H9 (cell line): ENCODE measurements around the gene NPAS1. TPM values are rescaled to one million over a fixed set of nuclear protein-coding genes. Genes with fewer than 3 reads are reported as not detected.

Experiments used
- DNase-seq: peaks from one replicate; pipeline ENCODE4 v3.0.0-alpha.2; 2017
- H2AFZ ChIP-seq: one replicate; pipeline ENCODE4 v1.6.1; 2013; ENCODE audit warnings: mild to moderate bottlenecking, low read length, control low read depth, moderate library complexity
- H2AK5ac ChIP-seq: 2 replicates; pipeline ENCODE4 v1.6.1; 2013; ENCODE audit warnings: low read length, control low read depth, mixed read lengths; ENCODE audit not compliant: insufficient read length
- H2BK120ac ChIP-seq: one replicate; pipeline ENCODE4 v1.6.1; 2013; ENCODE audit warnings: low read depth, mild to moderate bottlenecking, low read length, control low read depth, inconsistent platforms; ENCODE audit not compliant: poor library complexity, severe bottlenecking
- H2BK12ac ChIP-seq: 2 replicates; pipeline ENCODE4 v1.6.1; 2013; ENCODE audit warnings: low read length, control low read depth, mixed read lengths, low read depth; ENCODE audit not compliant: insufficient read length
- H2BK15ac ChIP-seq: 2 replicates; pipeline ENCODE4 v1.6.1; 2013; ENCODE audit warnings: low read depth, low read length, control low read depth
- H2BK20ac ChIP-seq: one replicate; pipeline ENCODE4 v1.6.1; 2013; ENCODE audit warnings: low read depth, mild to moderate bottlenecking, low read length, control low read depth, inconsistent platforms; ENCODE audit not compliant: poor library complexity, severe bottlenecking
- H2BK5ac ChIP-seq: 2 replicates; pipeline ENCODE4 v1.6.1; 2013; ENCODE audit warnings: low read length, control low read depth, mixed read lengths; ENCODE audit not compliant: insufficient read length
- H3K14ac ChIP-seq: 2 replicates; pipeline ENCODE4 v1.6.1; 2013; ENCODE audit warnings: low read length, control low read depth; ENCODE audit not compliant: insufficient read depth
- H3K18ac ChIP-seq: 2 replicates; pipeline ENCODE4 v1.6.1; 2013; ENCODE audit warnings: low read depth, mild to moderate bottlenecking, mixed read lengths, low read length, control low read depth; ENCODE audit not compliant: insufficient read length
- H3K23ac ChIP-seq: 2 replicates; pipeline ENCODE4 v1.6.1; 2013; ENCODE audit warnings: low read length, control low read depth, mixed read lengths, low read depth; ENCODE audit not compliant: insufficient read length
- H3K23me2 ChIP-seq: 2 replicates; pipeline ENCODE4 v1.6.1; 2013; ENCODE audit warnings: low read depth, mild to moderate bottlenecking, mixed read lengths, low read length, control low read depth; ENCODE audit not compliant: insufficient read length, poor library complexity, severe bottlenecking
- H3K27ac ChIP-seq: 2 replicates; pipeline ENCODE4 v1.5.1; 2013; ENCODE audit warnings: low read length, control low read depth, mixed read lengths, low read depth; ENCODE audit not compliant: insufficient read length
- H3K27me3 ChIP-seq: 2 replicates; pipeline ENCODE4 v1.6.1; 2013; ENCODE audit warnings: low read length, control low read depth, inconsistent platforms; ENCODE audit not compliant: insufficient read depth
- H3K4ac ChIP-seq: 2 replicates; pipeline ENCODE4 v1.6.1; 2013; ENCODE audit warnings: low read depth, mild to moderate bottlenecking, control low read depth, inconsistent platforms, low read length, moderate library complexity
- H3K4me1 ChIP-seq: 2 replicates; pipeline ENCODE4 v1.6.1; 2013; ENCODE audit warnings: low read length, control low read depth, inconsistent platforms; ENCODE audit not compliant: insufficient read depth
- H3K4me2 ChIP-seq: 2 replicates; pipeline ENCODE4 v1.6.1; 2013; ENCODE audit warnings: low read length, control low read depth, mixed read lengths; ENCODE audit not compliant: insufficient read length, insufficient read depth
- H3K56ac ChIP-seq: 2 replicates; pipeline ENCODE4 v1.6.1; 2013; ENCODE audit warnings: low read depth, mild to moderate bottlenecking, mixed read lengths, low read length, control low read depth; ENCODE audit not compliant: insufficient read length
- H3K79me1 ChIP-seq: 2 replicates; pipeline ENCODE4 v1.6.1; 2013; ENCODE audit warnings: low read depth, mild to moderate bottlenecking, moderate library complexity, low read length, control low read depth, inconsistent platforms; ENCODE audit not compliant: insufficient read depth, poor library complexity, severe bottlenecking
- H3K79me2 ChIP-seq: 2 replicates; pipeline ENCODE4 v1.6.1; 2013; ENCODE audit warnings: low read length, control low read depth, inconsistent platforms; ENCODE audit not compliant: insufficient read depth
- H3K9ac ChIP-seq: 2 replicates; pipeline ENCODE4 v1.6.1; 2013; ENCODE audit warnings: low read length, control low read depth, mixed read lengths; ENCODE audit not compliant: insufficient read length; ENCODE audit errors: extremely low read depth
- H3K9me3 ChIP-seq: one replicate; pipeline ENCODE4 v1.6.1; 2013; ENCODE audit warnings: low read depth, low read length, inconsistent platforms; ENCODE audit not compliant: control insufficient read depth
- H3T11ph ChIP-seq: one replicate; pipeline ENCODE4 v1.6.1; 2013; ENCODE audit warnings: mild to moderate bottlenecking, low read length, control low read depth, inconsistent platforms
- H4K20me1 ChIP-seq: one replicate; pipeline ENCODE4 v1.6.1; 2013; ENCODE audit not compliant: control insufficient read depth, insufficient read length, insufficient read depth
- H4K5ac ChIP-seq: 2 replicates; pipeline ENCODE4 v1.6.1; 2013; ENCODE audit warnings: low read depth, mild to moderate bottlenecking, mixed read lengths, low read length, control low read depth; ENCODE audit not compliant: insufficient read length
- H4K8ac ChIP-seq: replicated peaks from 2 replicates; pipeline ENCODE4 v1.6.1; 2013; ENCODE audit warnings: low read length, control low read depth, mixed read lengths, low read depth; ENCODE audit not compliant: insufficient read length
- H4K91ac ChIP-seq: 2 replicates; pipeline ENCODE4 v1.6.1; 2013; ENCODE audit warnings: low read depth, mild to moderate bottlenecking, moderate library complexity, mixed read lengths, low read length, control low read depth; ENCODE audit not compliant: insufficient read length
- H3K27ac Mint-ChIP-seq, 3 experiments: 2 replicates in 2 of 3; 3 replicates in 1 of 3; pipeline ENCODE4 v1.8.0; 2020 to 2021; ENCODE audit warnings: mixed read lengths in 3 of 3, mild to moderate bottlenecking in 1 of 3, moderate library complexity in 1 of 3
- H3K27me3 Mint-ChIP-seq: 2 replicates; pipeline ENCODE4 v1.8.0; 2021; ENCODE audit warnings: low read depth, mild to moderate bottlenecking, moderate library complexity, mixed read lengths
- H3K36me3 Mint-ChIP-seq, 3 experiments: 2 replicates in 2 of 3; 3 replicates in 1 of 3; pipeline ENCODE4 v1.8.0; 2020 to 2021; ENCODE audit warnings: low read depth in 3 of 3, mixed read lengths in 3 of 3; ENCODE audit not compliant: insufficient read depth in 1 of 3
- H3K4me1 Mint-ChIP-seq, 2 experiments: 2 replicates each; pipeline ENCODE4 v1.8.0; 2020; ENCODE audit warnings: mixed read lengths in 2 of 2
- H3K4me3 Mint-ChIP-seq, 2 experiments: 2 replicates in 1 of 2; 3 replicates in 1 of 2; pipeline ENCODE4 v1.8.0; 2020 to 2021; ENCODE audit warnings: mild to moderate bottlenecking in 2 of 2, mixed read lengths in 2 of 2, moderate library complexity in 1 of 2
- H3K9me3 Mint-ChIP-seq, 2 experiments: 2 replicates in 1 of 2; 3 replicates in 1 of 2; pipeline ENCODE4 v1.8.0; 2020; ENCODE audit warnings: mild to moderate bottlenecking in 2 of 2, mixed read lengths in 2 of 2, moderate library complexity in 1 of 2
- CTCF ChIP-seq: fragments of 200-600 bp; sonication (generic); conservative IDR thresholded peaks from 3 replicates; pipeline ENCODE4 v1.8.0; 2021; ENCODE audit warnings: antibody characterized with exemption, mild to moderate bottlenecking
- WGBS: extraction: QIAGEN DNeasy Blood & Tissue Kit; methylation state at CpG from one replicate; pipeline ENCODE4 v1.1.7; 2013; ENCODE audit warnings: missing lambda C conversion rate, low lambda C conversion rate, mixed read lengths; ENCODE audit not compliant: insufficient read length; ENCODE audit errors: extremely low coverage; 5-methylcytosine and 5-hydroxymethylcytosine counted together
- total RNA-seq: library from RNA; stranded (reverse); gene quantifications from 2 replicates; pipeline ENCODE4 v1.2.1, GENCODE V29; 2021

NPAS1 gene
- total RNA-seq, 1 experiment from 2014 or later: 17.8 TPM

GRCh38 chr19:47067215-47067847, 47.7 kb downstream of the NPAS1 start:
- DNase-seq: no peak
- Histone ChIP-seq H4K8ac (no peak overlapping the region), H2BK15ac (no peak overlapping the region), H2BK5ac (no peak overlapping the region), H2AK5ac (no peak overlapping the region), H3K27ac (no peak overlapping the region), H3K23me2 (no peaks in the 10 kb centered on the region), H3K14ac (no peak overlapping the region; the same call in 1 of the 2 replicates), H2BK120ac (no peak overlapping the region), H3K18ac (no peak overlapping the region), H3K9ac (no peak overlapping the region), H3K4ac (no peak overlapping the region), H3K79me1 (no peaks in the 10 kb centered on the region), H3K9me3 (no peaks in the 10 kb centered on the region), H2BK12ac (no peak overlapping the region), H3K4me2 (no peak overlapping the region), H2BK20ac (no peak overlapping the region), H4K5ac (no peak overlapping the region), H2AFZ (no peak overlapping the region), H3K4me1 (no peaks in the 10 kb centered on the region), H3K79me2 (no peaks in the 10 kb centered on the region), H4K91ac (no peak overlapping the region), H3K56ac (no peak overlapping the region), H3K27me3 (no peaks in the 10 kb centered on the region), H3K23ac (no peak overlapping the region), H3T11ph (no peak overlapping the region), H4K20me1 (no peaks in the 10 kb centered on the region)
- H3K9me3 Mint-ChIP-seq: no peaks in the 10 kb centered on the region
- no peak for TF ChIP-seq CTCF
- no peak overlapping the region for H3K4me3 Mint-ChIP-seq
- no peak overlapping the region for H3K27ac Mint-ChIP-seq
- no CpG with 5 or more reads among the region's 36 CpGs for WGBS
- peaks cover 22 to 68% (median 59%) of the 10 kb centered on the region in 3 experiments; a peak in 6 of 7 replicates for H3K36me3 Mint-ChIP-seq
- no peaks in the 10 kb centered on the region for H3K27me3 Mint-ChIP-seq
- H3K4me1 Mint-ChIP-seq: no peaks in the 10 kb centered on the region; a peak in 1 of 4 replicates
